Measurements from ENCODE around the gene SPOCK1. TPM values are rescaled to one million over a fixed set of nuclear protein-coding genes. Genes with fewer than 3 reads are reported as not detected.

Gene SPOCK1
- total and polyA plus RNA-seq, 2 experiments from 2014 or later = 5.6 to 10.1 TPM

DNA sequence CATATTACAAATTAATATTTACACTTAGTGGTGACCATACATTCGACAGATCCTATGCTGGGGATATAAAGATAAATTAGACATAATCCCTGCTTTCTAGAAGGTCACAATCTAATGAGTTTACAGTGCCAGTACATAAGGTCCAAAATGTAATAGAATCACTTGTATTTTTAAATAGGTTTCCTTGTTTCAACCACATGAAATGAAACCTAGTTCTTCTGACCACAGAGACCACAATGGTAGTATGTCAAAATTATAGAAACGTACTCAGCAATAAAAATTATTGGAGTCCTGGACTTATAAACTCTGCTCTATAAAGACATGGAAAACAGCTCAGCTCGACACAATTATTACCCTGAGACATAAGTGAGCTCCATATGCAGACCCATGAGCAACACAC, 444.3 kb downstream of the SPOCK1 start:
- Histone ChIP-seq H3K4me2 (no peak overlapping the region), H3K4me1 (ENCODE audit: insufficient read depth) (no peaks in the 10 kb centered on the region), H3K27me3 (no peaks in the 10 kb centered on the region), H3K4me3 (no peak overlapping the region), H3K36me3 (replicated peaks; ENCODE audit: insufficient read depth, low read depth) (no peaks in the 10 kb centered on the region), H2AFZ (no peak overlapping the region), H3K27ac (no peak overlapping the region), H3K79me2 (no peaks in the 10 kb centered on the region), H3K9me3 (ENCODE audit: low read depth) (no peaks in the 10 kb centered on the region), H4K20me1 (ENCODE audit: insufficient read depth, poor library complexity, severe bottlenecking) (no peaks in the 10 kb centered on the region), H3K9me2 (replicated peaks; ENCODE audit: insufficient read depth) (no peaks in the 10 kb centered on the region)
- TF ChIP-seq, protein P1, sequence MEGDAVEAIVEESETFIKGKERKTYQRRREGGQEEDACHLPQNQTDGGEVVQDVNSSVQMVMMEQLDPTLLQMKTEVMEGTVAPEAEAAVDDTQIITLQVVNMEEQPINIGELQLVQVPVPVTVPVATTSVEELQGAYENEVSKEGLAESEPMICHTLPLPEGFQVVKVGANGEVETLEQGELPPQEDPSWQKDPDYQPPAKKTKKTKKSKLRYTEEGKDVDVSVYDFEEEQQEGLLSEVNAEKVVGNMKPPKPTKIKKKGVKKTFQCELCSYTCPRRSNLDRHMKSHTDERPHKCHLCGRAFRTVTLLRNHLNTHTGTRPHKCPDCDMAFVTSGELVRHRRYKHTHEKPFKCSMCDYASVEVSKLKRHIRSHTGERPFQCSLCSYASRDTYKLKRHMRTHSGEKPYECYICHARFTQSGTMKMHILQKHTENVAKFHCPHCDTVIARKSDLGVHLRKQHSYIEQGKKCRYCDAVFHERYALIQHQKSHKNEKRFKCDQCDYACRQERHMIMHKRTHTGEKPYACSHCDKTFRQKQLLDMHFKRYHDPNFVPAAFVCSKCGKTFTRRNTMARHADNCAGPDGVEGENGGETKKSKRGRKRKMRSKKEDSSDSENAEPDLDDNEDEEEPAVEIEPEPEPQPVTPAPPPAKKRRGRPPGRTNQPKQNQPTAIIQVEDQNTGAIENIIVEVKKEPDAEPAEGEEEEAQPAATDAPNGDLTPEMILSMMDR (IDR thresholded peaks at IDR 0.05; ENCODE audit: poor library complexity) = no peak
- TF ChIP-seq EZH2 (IDR thresholded peaks at IDR 0.05; ENCODE audit: borderline replicate concordance) (no peak), EZH2phosphoT487 (IDR thresholded peaks at IDR 0.05; ENCODE audit: low read depth, severe bottlenecking, unreplicated experiment) (no peak)
- WGBS (ENCODE audit: low lambda C conversion rate, missing lambda C conversion rate) = 75% methylated on average over 3 of the region's 3 CpGs
- no peak for DNase-seq (ENCODE audit: low spot score)

- Histone ChIP-seq H3K4me2 (no peak overlapping the region), H3K9me2 (replicated peaks; ENCODE audit: insufficient read depth) (no peaks in the 10 kb centered on the region), H3K36me3 (replicated peaks; ENCODE audit: insufficient read depth, low read depth) (no peaks in the 10 kb centered on the region), H2AFZ (no peak overlapping the region), H3K4me1 (ENCODE audit: insufficient read depth) (no peaks in the 10 kb centered on the region), H4K20me1 (ENCODE audit: insufficient read depth, poor library complexity, severe bottlenecking) (no peaks in the 10 kb centered on the region), H3K27ac (no peak overlapping the region), H3K79me2 (no peaks in the 10 kb centered on the region), H3K27me3 (no peaks in the 10 kb centered on the region), H3K4me3 (no peak overlapping the region), H3K9me3 (ENCODE audit: low read depth) (no peaks in the 10 kb centered on the region)
- TF ChIP-seq, protein P1 (IDR thresholded peaks at IDR 0.05; ENCODE audit: poor library complexity) = no peak
- TF ChIP-seq EZH2phosphoT487 (IDR thresholded peaks at IDR 0.05; ENCODE audit: low read depth, severe bottlenecking, unreplicated experiment) (no peak), EZH2 (IDR thresholded peaks at IDR 0.05; ENCODE audit: borderline replicate concordance) (no peak)
- DNase-seq (ENCODE audit: low spot score) = no peak
- 70% methylated on average over 1 of the region's 1 CpG for WGBS (ENCODE audit: low lambda C conversion rate, missing lambda C conversion rate)
Measured at GRCh38 chr5:137054335-137054734, 444.8 kb downstream of the SPOCK1 start.

- H2AFZ ChIP-seq = no peak overlapping the region
- 81% methylated on average over 3 of the region's 3 CpGs for WGBS (ENCODE audit: low lambda C conversion rate, missing lambda C conversion rate)
Measured at GRCh38 chr5:137051161-137051560, 448.0 kb downstream of the SPOCK1 start.

More at GRCh38 chr5:137051161-137051560, 448.0 kb downstream of the SPOCK1 start:
- TF ChIP-seq, protein P1 (IDR thresholded peaks at IDR 0.05; ENCODE audit: poor library complexity) = peak; percentile 33
- no peak for TF ChIP-seq EZH2 (IDR thresholded peaks at IDR 0.05; ENCODE audit: borderline replicate concordance)
- Histone ChIP-seq H3K79me2 (no peaks in the 10 kb centered on the region), H3K4me3 (no peak overlapping the region), H3K27ac (no peak overlapping the region), H3K9me3 (ENCODE audit: low read depth) (no peaks in the 10 kb centered on the region), H3K9me2 (replicated peaks; ENCODE audit: insufficient read depth) (no peaks in the 10 kb centered on the region), H3K36me3 (replicated peaks; ENCODE audit: insufficient read depth, low read depth) (no peaks in the 10 kb centered on the region), H3K27me3 (no peaks in the 10 kb centered on the region), H4K20me1 (ENCODE audit: insufficient read depth, poor library complexity, severe bottlenecking) (no peaks in the 10 kb centered on the region), H3K4me1 (ENCODE audit: insufficient read depth) (no peaks in the 10 kb centered on the region), H3K4me2 (no peak overlapping the region)
- no peak for DNase-seq (ENCODE audit: low spot score)

Data from hepatocyte (in vitro differentiated cells).